Ishikawa (cell line): ENCODE results near the gene COPRS.

Experiments used
- CEBPB ChIP-seq: IDR thresholded peaks from 2 replicates; pipeline ENCODE4 v1.6.1; 2012
- CREB1 ChIP-seq: IDR thresholded peaks from 2 replicates; pipeline ENCODE4 v1.6.1; 2012; ENCODE audit warnings: low read depth
- EGR1 ChIP-seq: IDR thresholded peaks from 2 replicates; pipeline ENCODE4 v1.6.1; 2012
- EP300 ChIP-seq: IDR thresholded peaks from 2 replicates; pipeline ENCODE4 v1.6.1; 2012; ENCODE audit warnings: borderline replicate concordance
- FOXM1 ChIP-seq: IDR thresholded peaks from 2 replicates; pipeline ENCODE4 v1.6.1; 2012; ENCODE audit warnings: low read depth, borderline replicate concordance
- NFIC ChIP-seq: IDR thresholded peaks from 2 replicates; pipeline ENCODE4 v1.6.1; 2012
- RAD21 ChIP-seq: IDR thresholded peaks from 2 replicates; pipeline ENCODE4 v1.6.1; 2012; ENCODE audit warnings: low read depth
- TAF1 ChIP-seq: IDR thresholded peaks from 2 replicates; pipeline ENCODE4 v1.6.1; 2012; ENCODE audit warnings: low read depth, mild to moderate bottlenecking
- TCF12 ChIP-seq: IDR thresholded peaks from 2 replicates; pipeline ENCODE4 v1.6.1; 2012; ENCODE audit warnings: low read depth
- TEAD4 ChIP-seq: IDR thresholded peaks from 2 replicates; pipeline ENCODE4 v1.6.1; 2012
- YY1 ChIP-seq: IDR thresholded peaks from 2 replicates; pipeline ENCODE4 v1.6.1; 2012; ENCODE audit warnings: low read depth
- ZBTB7A ChIP-seq: IDR thresholded peaks from 2 replicates; pipeline ENCODE4 v1.6.1; 2012; ENCODE audit warnings: low read depth
- TF ChIP-seq, protein P1 (sequence below): IDR thresholded peaks from 2 replicates; pipeline ENCODE4 v1.6.1; 2012; ENCODE audit warnings: low read depth, mild to moderate bottlenecking
- TF ChIP-seq, protein P2 (sequence below): IDR thresholded peaks from 2 replicates; pipeline ENCODE4 v1.6.1; 2012
- TF ChIP-seq, protein P3 (sequence below): IDR thresholded peaks from 2 replicates; pipeline ENCODE4 v1.6.1; 2012

Gene COPRS

DNA sequence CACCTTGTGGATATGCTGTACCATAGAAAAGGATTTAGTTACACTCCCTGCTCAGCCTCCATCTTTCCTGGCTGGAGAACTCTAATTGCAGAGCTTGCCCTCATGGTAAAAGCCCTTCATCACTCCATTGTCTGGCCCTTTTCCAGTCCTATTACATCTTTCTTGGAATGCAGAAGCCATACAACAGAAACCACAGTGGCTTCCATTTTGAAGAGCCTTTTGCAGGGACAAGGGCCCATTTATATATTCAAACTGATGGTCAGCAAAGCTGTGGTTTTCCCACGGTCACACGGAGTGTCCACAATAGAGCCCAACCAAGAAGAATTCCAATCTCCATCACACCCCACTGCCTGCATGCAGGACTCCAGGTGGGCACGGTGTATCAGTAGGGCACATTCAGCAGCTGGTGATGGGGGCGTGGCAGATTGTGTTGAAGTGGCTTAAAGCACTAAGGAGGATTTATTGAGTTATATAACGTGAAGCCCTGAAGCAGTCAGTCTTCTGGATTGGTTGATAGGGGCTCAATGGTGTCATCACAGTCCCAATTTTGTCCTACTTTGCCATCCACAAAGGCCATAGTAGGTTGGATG lies 20.3 kb downstream of the COPRS start:
- TF ChIP-seq NFIC: no peak
- no peak for TF ChIP-seq EGR1
- no peak for TF ChIP-seq YY1
- TF ChIP-seq, protein P1, sequence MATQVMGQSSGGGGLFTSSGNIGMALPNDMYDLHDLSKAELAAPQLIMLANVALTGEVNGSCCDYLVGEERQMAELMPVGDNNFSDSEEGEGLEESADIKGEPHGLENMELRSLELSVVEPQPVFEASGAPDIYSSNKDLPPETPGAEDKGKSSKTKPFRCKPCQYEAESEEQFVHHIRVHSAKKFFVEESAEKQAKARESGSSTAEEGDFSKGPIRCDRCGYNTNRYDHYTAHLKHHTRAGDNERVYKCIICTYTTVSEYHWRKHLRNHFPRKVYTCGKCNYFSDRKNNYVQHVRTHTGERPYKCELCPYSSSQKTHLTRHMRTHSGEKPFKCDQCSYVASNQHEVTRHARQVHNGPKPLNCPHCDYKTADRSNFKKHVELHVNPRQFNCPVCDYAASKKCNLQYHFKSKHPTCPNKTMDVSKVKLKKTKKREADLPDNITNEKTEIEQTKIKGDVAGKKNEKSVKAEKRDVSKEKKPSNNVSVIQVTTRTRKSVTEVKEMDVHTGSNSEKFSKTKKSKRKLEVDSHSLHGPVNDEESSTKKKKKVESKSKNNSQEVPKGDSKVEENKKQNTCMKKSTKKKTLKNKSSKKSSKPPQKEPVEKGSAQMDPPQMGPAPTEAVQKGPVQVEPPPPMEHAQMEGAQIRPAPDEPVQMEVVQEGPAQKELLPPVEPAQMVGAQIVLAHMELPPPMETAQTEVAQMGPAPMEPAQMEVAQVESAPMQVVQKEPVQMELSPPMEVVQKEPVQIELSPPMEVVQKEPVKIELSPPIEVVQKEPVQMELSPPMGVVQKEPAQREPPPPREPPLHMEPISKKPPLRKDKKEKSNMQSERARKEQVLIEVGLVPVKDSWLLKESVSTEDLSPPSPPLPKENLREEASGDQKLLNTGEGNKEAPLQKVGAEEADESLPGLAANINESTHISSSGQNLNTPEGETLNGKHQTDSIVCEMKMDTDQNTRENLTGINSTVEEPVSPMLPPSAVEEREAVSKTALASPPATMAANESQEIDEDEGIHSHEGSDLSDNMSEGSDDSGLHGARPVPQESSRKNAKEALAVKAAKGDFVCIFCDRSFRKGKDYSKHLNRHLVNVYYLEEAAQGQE: no peak
- TF ChIP-seq ZBTB7A: no peak
- TF ChIP-seq FOXM1: no peak
- TF ChIP-seq TCF12: no peak
- TF ChIP-seq TEAD4: no peak
- TF ChIP-seq RAD21: no peak
- no peak for TF ChIP-seq CREB1
- TF ChIP-seq, protein P2, sequence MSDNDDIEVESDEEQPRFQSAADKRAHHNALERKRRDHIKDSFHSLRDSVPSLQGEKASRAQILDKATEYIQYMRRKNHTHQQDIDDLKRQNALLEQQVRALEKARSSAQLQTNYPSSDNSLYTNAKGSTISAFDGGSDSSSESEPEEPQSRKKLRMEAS: no peak
- TF ChIP-seq, protein P3, sequence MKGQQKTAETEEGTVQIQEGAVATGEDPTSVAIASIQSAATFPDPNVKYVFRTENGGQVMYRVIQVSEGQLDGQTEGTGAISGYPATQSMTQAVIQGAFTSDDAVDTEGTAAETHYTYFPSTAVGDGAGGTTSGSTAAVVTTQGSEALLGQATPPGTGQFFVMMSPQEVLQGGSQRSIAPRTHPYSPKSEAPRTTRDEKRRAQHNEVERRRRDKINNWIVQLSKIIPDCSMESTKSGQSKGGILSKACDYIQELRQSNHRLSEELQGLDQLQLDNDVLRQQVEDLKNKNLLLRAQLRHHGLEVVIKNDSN: no peak
- no peak for TF ChIP-seq TAF1
- no peak for TF ChIP-seq CEBPB

DNA sequence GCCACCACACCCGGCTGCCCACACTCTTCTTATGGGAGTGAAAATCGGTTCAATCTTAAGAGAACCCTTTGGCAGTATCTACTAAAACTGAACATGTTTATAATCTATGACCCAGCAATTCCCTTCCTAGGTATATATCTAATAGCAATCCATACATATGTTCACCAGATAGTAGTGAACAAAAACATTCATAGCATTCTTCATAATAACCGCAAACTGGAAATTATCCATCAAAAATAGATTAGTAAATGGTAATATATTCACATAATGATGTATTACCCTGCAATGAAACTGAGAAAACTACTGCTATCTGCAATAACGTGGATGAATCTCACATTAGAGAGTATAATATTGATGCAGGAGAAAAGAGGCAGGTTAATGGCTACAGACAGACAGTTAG lies 23.1 kb downstream of the COPRS start:
- TF ChIP-seq FOXM1 (no peak), TAF1 (no peak)

DNA sequence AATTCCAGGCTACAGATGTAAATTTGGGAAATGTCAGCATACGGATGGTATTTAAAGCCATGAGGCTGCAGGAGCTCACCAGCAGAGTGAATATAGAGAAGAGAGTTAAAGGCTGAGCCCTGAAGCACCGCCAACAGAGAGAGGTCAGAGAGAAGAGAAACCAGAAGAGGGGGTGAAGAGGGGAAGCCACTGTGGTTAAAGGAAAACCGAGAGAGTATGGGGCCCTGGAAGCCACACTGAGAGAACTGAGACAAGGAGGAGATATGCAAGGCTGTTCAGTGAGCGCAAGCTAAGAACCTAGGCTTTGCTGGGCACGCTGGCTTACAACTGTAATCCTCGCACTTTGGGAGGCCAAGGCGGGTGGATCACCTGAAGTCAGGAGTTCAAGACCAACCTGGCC lies 24.6 kb downstream of the COPRS start:
- TF ChIP-seq, protein P1: no peak
- TF ChIP-seq YY1: no peak
- no peak for TF ChIP-seq TCF12
- no peak for TF ChIP-seq CREB1
- TF ChIP-seq EP300: no peak
- TF ChIP-seq, protein P2: no peak
- no peak for TF ChIP-seq TEAD4
- no peak for TF ChIP-seq CEBPB
- TF ChIP-seq NFIC: no peak
- no peak for TF ChIP-seq TAF1
- TF ChIP-seq, protein P3: no peak
- TF ChIP-seq FOXM1: no peak
- TF ChIP-seq EGR1: no peak
- TF ChIP-seq ZBTB7A: no peak
- TF ChIP-seq RAD21: no peak

DNA sequence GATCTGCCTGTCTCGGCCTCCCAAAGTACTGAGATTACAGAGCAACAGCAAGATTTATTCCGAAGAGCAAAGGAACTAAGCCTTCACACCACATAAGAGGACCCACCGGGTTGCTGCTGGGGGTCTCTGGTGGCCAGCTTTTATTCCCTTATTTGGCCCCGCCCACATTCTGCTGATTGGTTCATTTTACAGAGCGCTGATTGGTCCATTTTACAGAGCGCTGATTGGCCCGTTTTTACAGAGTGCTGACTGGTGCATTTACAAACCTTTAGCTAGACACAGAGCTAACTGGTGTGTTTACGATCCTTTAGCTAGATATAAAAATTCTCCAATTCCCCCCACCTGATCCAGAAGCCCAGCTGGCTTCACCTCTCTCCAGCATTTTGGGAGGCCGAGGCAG lies 26.3 kb downstream of the COPRS start:
- no peak for TF ChIP-seq TCF12

DNA sequence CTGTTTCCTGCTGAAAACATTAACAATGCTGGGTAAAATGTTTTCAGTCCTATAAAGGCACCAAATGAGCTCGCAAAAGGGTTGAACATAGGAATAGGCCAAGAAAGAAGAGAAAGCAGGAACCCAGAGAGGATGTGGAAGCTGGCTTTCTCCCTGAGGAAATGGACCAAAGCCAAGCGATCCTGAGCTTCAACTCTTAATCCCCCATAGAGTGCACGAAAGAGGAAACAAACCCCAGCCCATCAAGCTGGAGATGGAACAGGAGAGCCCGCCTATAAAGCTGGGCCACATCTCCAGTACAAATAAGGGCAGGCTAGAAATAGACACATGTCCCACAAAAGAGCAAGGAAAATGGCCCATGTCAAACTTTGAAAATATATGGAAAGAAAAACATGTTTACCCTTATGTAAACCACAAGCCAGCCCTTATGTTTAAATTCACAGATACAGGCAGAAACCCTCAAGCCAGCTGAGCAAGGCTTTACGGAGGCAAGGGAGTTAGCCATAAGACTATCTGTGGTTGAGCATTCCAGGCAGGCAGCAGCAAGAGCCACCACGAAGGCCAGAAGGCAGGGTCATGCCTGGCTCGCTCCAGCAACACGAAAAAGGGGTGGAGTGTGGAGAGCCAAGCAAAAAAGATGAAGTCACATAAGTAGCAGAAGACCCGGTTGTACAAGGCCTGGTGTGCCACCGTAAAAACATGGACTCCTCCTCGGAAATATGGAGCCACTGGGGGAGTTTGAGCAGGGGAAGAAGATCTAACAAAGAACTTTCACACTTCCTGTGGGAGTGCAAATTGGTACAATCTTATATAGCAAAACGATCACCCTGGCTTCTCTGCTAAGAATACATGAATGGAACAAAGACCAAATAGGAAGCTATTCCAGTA lies 27.8 kb downstream of the COPRS start:
- TF ChIP-seq, protein P2: no peak
- TF ChIP-seq, protein P1: no peak
- TF ChIP-seq TCF12 (no peak), EGR1 (no peak)
